Esophagus muscularis mucosa (tissue), 4 donors: ENCODE data around the gene LRATD1. TPM values are rescaled to one million over a fixed set of nuclear protein-coding genes. Genes with fewer than 3 reads are reported as not detected.

Source experiments
- DNase-seq: peaks from one replicate; pipeline ENCODE4 v3.0.0-alpha.2; 2017; ENCODE audit errors: extremely low spot score
- H3K27ac ChIP-seq, 4 donors: fragments of 200-600 bp; sonication (generic); replicated peaks in 1 of 4; 1 replicate in 3 of 4; 2 replicates in 1 of 4; pipeline ENCODE4 v1.5.1; 2016 to 2019; ENCODE audit warnings: mild to moderate bottlenecking in 1 of 4
- H3K27me3 ChIP-seq, 4 donors: fragments of 200-600 bp; sonication (generic); one replicate each; pipeline versions ENCODE4 v1.5.1 to v1.6.0; 2016 to 2019
- H3K36me3 ChIP-seq, 4 donors: fragments of 200-600 bp; sonication (generic); one replicate each; pipeline ENCODE4 v1.5.1; 2016 to 2019
- H3K4me1 ChIP-seq, 4 donors: fragments of 200-600 bp; sonication (generic); one replicate each; pipeline ENCODE4 v1.5.1; 2016 to 2019
- H3K4me3 ChIP-seq, 4 donors: fragments of 200-600 bp; sonication (generic); 1 replicate in 2 of 4; 2 replicates in 2 of 4; pipeline ENCODE4 v1.5.1; 2016 to 2019; ENCODE audit warnings: mild to moderate bottlenecking in 4 of 4, moderate library complexity in 1 of 4
- H3K9me3 ChIP-seq, 4 donors: fragments of 200-600 bp; sonication (generic); 1 replicate in 3 of 4; 2 replicates in 1 of 4; pipeline ENCODE4 v1.5.1; 2016 to 2019
- CTCF ChIP-seq, 3 experiments: fragments of 200-600 bp in 2 of 3; fragments of 450-650 bp in 1 of 3; sonication (generic) in 2 of 3; IDR thresholded peaks; one replicate each; pipeline ENCODE4 v1.5.1; 2017 to 2019; ENCODE audit warnings: antibody characterized with exemption in 3 of 3, mild to moderate bottlenecking in 2 of 3, moderate library complexity in 1 of 3
- EP300 ChIP-seq: sonication (generic); formaldehyde crosslinking; IDR thresholded peaks from one replicate; pipeline ENCODE4 v1.6.1; 2017; ENCODE audit warnings: antibody characterized with exemption
- POLR2A ChIP-seq: fragments of 450-650 bp; IDR thresholded peaks from one replicate; pipeline ENCODE4 v1.6.1; 2017; ENCODE audit warnings: antibody characterized with exemption, moderate library complexity, mild to moderate bottlenecking, low read depth
- POLR2AphosphoS5 ChIP-seq, 2 donors: sonication (generic); formaldehyde crosslinking; IDR thresholded peaks; one replicate each; pipeline ENCODE4 v1.6.1; 2017; ENCODE audit warnings: antibody characterized with exemption in 2 of 2
- WGBS: methylation state at CpG from one replicate; pipeline ENCODE4 v1.1.5; 2018; 5-methylcytosine and 5-hydroxymethylcytosine counted together
- intact Hi-C: fragments of 100-400 bp; cut with DNase I; formaldehyde crosslinking; loops from one replicate; pipeline ENCODE4 v1.15.1; 2023
- total RNA-seq, 4 donors: library from RNA; depleted of rRNA; stranded (reverse); fragments of >200 nt; gene quantifications; one replicate each; pipeline versions ENCODE4 v1.1.0 to v1.2.1, GENCODE V29; 2016

The LRATD1 gene
- total RNA-seq, 4 donors from 2014 or later: 5.6 to 12.5 (median 10.7) TPM

GRCh38 chr2:14615121-14615520, 17.4 kb upstream of the LRATD1 start:
- H3K36me3 ChIP-seq: no peaks in the 10 kb centered on the region
- intact Hi-C loops: no loop called here
- H3K27me3 ChIP-seq: no peaks in the 10 kb centered on the region
- no peaks in the 10 kb centered on the region for H3K9me3 ChIP-seq
- DNase-seq: no peak
- no peak for TF ChIP-seq POLR2A
- H3K4me1 ChIP-seq: no peaks in the 10 kb centered on the region
- H3K27ac ChIP-seq: no peak overlapping the region
- H3K4me3 ChIP-seq: no peak overlapping the region

- Histone ChIP-seq H3K4me1 (no peaks in the 10 kb centered on the region), H3K27me3 (no peaks in the 10 kb centered on the region), H3K9me3 (no peaks in the 10 kb centered on the region), H3K36me3 (no peaks in the 10 kb centered on the region), H3K27ac (no peak overlapping the region), H3K4me3 (no peak overlapping the region)
- 87% methylated on average over 9 of the region's 9 CpGs for WGBS
- TF ChIP-seq CTCF (IDR thresholded peaks at IDR 0.05): no peak
- no peak for TF ChIP-seq EP300
- TF ChIP-seq POLR2AphosphoS5 (IDR thresholded peaks at IDR 0.05): no peak
- no peak for TF ChIP-seq POLR2A
- no peak for DNase-seq
- intact Hi-C loops: no loop called here
These were observed 16.8 kb upstream of the LRATD1 start for GRCh38 chr2:14615760-14616159.

GRCh38 chr2:14616342-14616741, 16.2 kb upstream of the LRATD1 start:
- no peak overlapping the region for H3K27ac ChIP-seq
- WGBS: 33% methylated on average over 4 of the region's 4 CpGs
- no peak overlapping the region for H3K4me3 ChIP-seq
- DNase-seq: no peak
- no peaks in the 10 kb centered on the region for H3K27me3 ChIP-seq
- no peak for TF ChIP-seq CTCF (IDR thresholded peaks at IDR 0.05)
- no peak for TF ChIP-seq EP300
- no peak for TF ChIP-seq POLR2A
- no peak for TF ChIP-seq POLR2AphosphoS5 (IDR thresholded peaks at IDR 0.05)
- H3K9me3 ChIP-seq: no peaks in the 10 kb centered on the region
- no peaks in the 10 kb centered on the region for H3K36me3 ChIP-seq
- intact Hi-C loops: no loop called here
- H3K4me1 ChIP-seq: no peaks in the 10 kb centered on the region

GRCh38 chr2:14616950-14617349, 15.6 kb upstream of the LRATD1 start:
- Histone ChIP-seq H3K36me3 (no peaks in the 10 kb centered on the region), H3K4me3 (no peak overlapping the region), H3K4me1 (no peaks in the 10 kb centered on the region), H3K9me3 (no peaks in the 10 kb centered on the region), H3K27me3 (no peaks in the 10 kb centered on the region), H3K27ac (no peak overlapping the region)
- no peak for DNase-seq
- 81% methylated on average over 6 of the region's 6 CpGs for WGBS
- no peak for TF ChIP-seq CTCF (IDR thresholded peaks at IDR 0.05)
- TF ChIP-seq POLR2A: no peak
- intact Hi-C loops: no loop called here

GRCh38 chr2:14619441-14619840, 13.1 kb upstream of the LRATD1 start:
- 73% methylated on average over 3 of the region's 3 CpGs for WGBS
- intact Hi-C loops: no loop called here
- no peaks in the 10 kb centered on the region for H3K36me3 ChIP-seq
- no peaks in the 10 kb centered on the region for H3K27me3 ChIP-seq
- no peak for DNase-seq
- TF ChIP-seq CTCF (IDR thresholded peaks at IDR 0.05) (no peak), POLR2AphosphoS5 (IDR thresholded peaks at IDR 0.05) (no peak), POLR2A (no peak), EP300 (no peak)
- no peaks in the 10 kb centered on the region for H3K9me3 ChIP-seq
- no peak overlapping the region for H3K4me3 ChIP-seq
- no peaks in the 10 kb centered on the region for H3K4me1 ChIP-seq
- no peak overlapping the region for H3K27ac ChIP-seq
